GM21717 (cell line): ENCODE results near the gene SLIT1.
A peak's percentile ranks its signal among the peaks of the same experiment; 100 is the strongest.

Experiments
- ATAC-seq: cut with Tn5 transposase; IDR thresholded peaks from one replicate; pipeline ENCODE4 v1.9.1; 2021; ENCODE audit warnings: mild to moderate bottlenecking, moderate library complexity; ENCODE audit not compliant: unreplicated experiment

Gene SLIT1

GRCh38 chr10:97029271-97029670 is 156.5 kb downstream of the SLIT1 start:
- no peak for ATAC-seq

- ATAC-seq, result no peak
These were observed 157.0 kb downstream of the SLIT1 start for GRCh38 chr10:97028832-97029178.

- no peak for ATAC-seq
These were observed 157.5 kb downstream of the SLIT1 start for GRCh38 chr10:97028126-97028831.

GRCh38 chr10:97025613-97026242 is 160.0 kb downstream of the SLIT1 start:
- no peak for ATAC-seq

- no peak for ATAC-seq
These were observed 161.3 kb downstream of the SLIT1 start for GRCh38 chr10:97024168-97025073.

GRCh38 chr10:97023401-97024167 is 162.2 kb downstream of the SLIT1 start:
- ATAC-seq, result no peak

- ATAC-seq, result no peak
These were observed 163.1 kb downstream of the SLIT1 start for GRCh38 chr10:97022616-97023015.

GRCh38 chr10:97020452-97021400 is 165.0 kb downstream of the SLIT1 start:
- no peak for ATAC-seq

- no peak for ATAC-seq
These were observed 166.4 kb downstream of the SLIT1 start for GRCh38 chr10:97019213-97019844.

GRCh38 chr10:97018251-97019212 is 167.2 kb downstream of the SLIT1 start:
- ATAC-seq, result no peak

GRCh38 chr10:97017474-97017903 is 168.3 kb downstream of the SLIT1 start:
- no peak for ATAC-seq

- ATAC-seq, result peak; percentile 76
These were observed 168.9 kb downstream of the SLIT1 start for GRCh38 chr10:97016728-97017473.

- ATAC-seq, result no peak
These were observed 170.5 kb downstream of the SLIT1 start for GRCh38 chr10:97015240-97015639.

- no peak for ATAC-seq
These were observed 171.8 kb downstream of the SLIT1 start for GRCh38 chr10:97013983-97014382.

- no peak for ATAC-seq
These were observed 172.2 kb downstream of the SLIT1 start for GRCh38 chr10:97013568-97013967.

GRCh38 chr10:97012470-97012869 is 173.3 kb downstream of the SLIT1 start:
- no peak for ATAC-seq

- no peak for ATAC-seq
These were observed 174.4 kb downstream of the SLIT1 start for GRCh38 chr10:97011397-97011796.
